Esophagus squamous epithelium (tissue), 5 donors: ENCODE measurements around the gene PRELP. TPM values are rescaled to one million over a fixed set of nuclear protein-coding genes. Genes with fewer than 3 reads are reported as not detected.
A peak's percentile ranks its signal among the peaks of the same experiment; 100 is the strongest.

Experiments
- DNase-seq: peaks from one replicate; lab custom pipeline; 2025; lab: John Stamatoyannopoulos, UW
- H3K27ac ChIP-seq, 4 donors: fragments of 200-600 bp; sonication (generic); one replicate each; pipeline ENCODE4 v1.5.1; 2016 to 2019; ENCODE audit warnings: mild to moderate bottlenecking in 1 of 4
- H3K27me3 ChIP-seq, 4 donors: fragments of 200-600 bp; sonication (generic); 1 replicate in 3 of 4; 2 replicates in 1 of 4; pipeline versions ENCODE4 v1.5.1 to v1.6.0; 2017 to 2021; ENCODE audit warnings: antibody characterized with exemption in 1 of 4
- H3K36me3 ChIP-seq, 3 donors: fragments of 200-600 bp; sonication (generic); one replicate each; pipeline ENCODE4 v1.5.1; 2016 to 2019
- H3K4me1 ChIP-seq, 3 donors: fragments of 200-600 bp; sonication (generic); one replicate each; pipeline ENCODE4 v1.5.1; 2017 to 2019
- H3K4me3 ChIP-seq, 4 donors: fragments of 200-600 bp; sonication (generic); 1 replicate in 3 of 4; 2 replicates in 1 of 4; pipeline ENCODE4 v1.5.1; 2016 to 2019; ENCODE audit warnings: mild to moderate bottlenecking in 2 of 4, moderate library complexity in 1 of 4
- H3K9me3 ChIP-seq, 3 donors: fragments of 200-600 bp; sonication (generic); one replicate each; pipeline ENCODE4 v1.5.1; 2016 to 2019
- POLR2A ChIP-seq, 4 donors: fragments of 450-650 bp; IDR thresholded peaks; one replicate each; pipeline ENCODE4 v1.6.1; 2017; ENCODE audit warnings: antibody characterized with exemption in 4 of 4, mild to moderate bottlenecking in 4 of 4, moderate library complexity in 3 of 4
- WGBS, 2 donors: methylation state at CpG; one replicate each; pipeline ENCODE4 v1.1.5; 2018; 5-methylcytosine and 5-hydroxymethylcytosine counted together
- intact Hi-C: fragments of 100-400 bp; cut with DNase I; formaldehyde crosslinking; loops from one replicate; pipeline ENCODE4 v1.15.0; 2022
- total RNA-seq, 4 donors: library from RNA; depleted of rRNA; stranded (reverse); fragments of >200 nt; gene quantifications; one replicate each; pipeline ENCODE4 v1.1.0, GENCODE V29; 2016
- TF ChIP-seq, protein P1 (sequence below), 6 experiments: fragments of 450-650 bp in 4 of 6; fragments of 200-600 bp in 2 of 6; sonication (generic) in 2 of 6; IDR thresholded peaks; one replicate each; pipeline ENCODE4 v1.5.1; 2016 to 2019; ENCODE audit warnings: antibody characterized with exemption in 6 of 6, mild to moderate bottlenecking in 4 of 6, moderate library complexity in 4 of 6
- donor health status: DM: yes; HTN: yes; CAD: no.

The PRELP gene
- total RNA-seq, 4 donors from 2014 or later, result 2.2 to 71.0 (median 9.1) TPM

DNA sequence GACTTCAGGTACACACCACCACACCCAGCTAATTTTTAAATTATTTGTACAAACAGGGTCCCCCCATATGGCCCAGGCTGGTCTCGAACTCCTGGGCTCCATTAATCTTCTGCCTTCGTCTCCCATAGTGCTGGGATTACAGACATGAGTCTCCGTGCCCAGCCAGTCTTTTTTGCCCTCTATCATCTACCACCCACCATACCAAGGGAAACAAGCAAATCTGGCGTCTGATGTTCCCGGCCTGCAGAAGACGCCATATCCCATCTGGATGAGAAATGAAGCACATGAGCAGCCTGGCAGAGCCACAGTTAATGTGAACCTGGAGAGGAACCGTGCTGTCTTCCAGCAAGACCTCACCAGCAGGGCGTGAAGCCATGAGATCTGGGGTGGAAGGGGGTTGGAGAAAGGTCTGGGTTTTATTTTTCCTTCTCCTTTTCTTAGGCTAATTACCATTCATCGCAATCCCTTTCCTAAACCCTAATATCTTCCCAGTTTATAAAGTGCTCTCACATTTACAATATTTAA, 1.8 kb upstream of the PRELP start:
- no peak for DNase-seq
- TF ChIP-seq, protein P1, sequence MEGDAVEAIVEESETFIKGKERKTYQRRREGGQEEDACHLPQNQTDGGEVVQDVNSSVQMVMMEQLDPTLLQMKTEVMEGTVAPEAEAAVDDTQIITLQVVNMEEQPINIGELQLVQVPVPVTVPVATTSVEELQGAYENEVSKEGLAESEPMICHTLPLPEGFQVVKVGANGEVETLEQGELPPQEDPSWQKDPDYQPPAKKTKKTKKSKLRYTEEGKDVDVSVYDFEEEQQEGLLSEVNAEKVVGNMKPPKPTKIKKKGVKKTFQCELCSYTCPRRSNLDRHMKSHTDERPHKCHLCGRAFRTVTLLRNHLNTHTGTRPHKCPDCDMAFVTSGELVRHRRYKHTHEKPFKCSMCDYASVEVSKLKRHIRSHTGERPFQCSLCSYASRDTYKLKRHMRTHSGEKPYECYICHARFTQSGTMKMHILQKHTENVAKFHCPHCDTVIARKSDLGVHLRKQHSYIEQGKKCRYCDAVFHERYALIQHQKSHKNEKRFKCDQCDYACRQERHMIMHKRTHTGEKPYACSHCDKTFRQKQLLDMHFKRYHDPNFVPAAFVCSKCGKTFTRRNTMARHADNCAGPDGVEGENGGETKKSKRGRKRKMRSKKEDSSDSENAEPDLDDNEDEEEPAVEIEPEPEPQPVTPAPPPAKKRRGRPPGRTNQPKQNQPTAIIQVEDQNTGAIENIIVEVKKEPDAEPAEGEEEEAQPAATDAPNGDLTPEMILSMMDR (IDR thresholded peaks at IDR 0.05), result no peak
- no peak for TF ChIP-seq POLR2A (IDR thresholded peaks at IDR 0.05)
- Histone ChIP-seq H3K9me3 (no peaks in the 10 kb centered on the region), H3K36me3 (no peaks in the 10 kb centered on the region), H3K27me3 (peaks cover 0 to 20% (median 0%) of the 10 kb centered on the region in 4 donors), H3K27ac (peak overlapping the region in 2 of 4 donors; percentile 88), H3K4me1 (peaks cover 0 to 14% (median 3%) of the 10 kb centered on the region in 3 donors), H3K4me3 (no peak overlapping the region)
- intact Hi-C loops, result no loop called here
- 71 to 79% methylated on average over 9 of the region's 9 CpGs for WGBS, 2 donors

GRCh38 chr1:203476216-203476814, 709 bp downstream of the PRELP start:
- TF ChIP-seq, protein P1 (IDR thresholded peaks at IDR 0.05), result no peak
- no peak for TF ChIP-seq POLR2A (IDR thresholded peaks at IDR 0.05)
- intact Hi-C loops, result no loop called here

DNA sequence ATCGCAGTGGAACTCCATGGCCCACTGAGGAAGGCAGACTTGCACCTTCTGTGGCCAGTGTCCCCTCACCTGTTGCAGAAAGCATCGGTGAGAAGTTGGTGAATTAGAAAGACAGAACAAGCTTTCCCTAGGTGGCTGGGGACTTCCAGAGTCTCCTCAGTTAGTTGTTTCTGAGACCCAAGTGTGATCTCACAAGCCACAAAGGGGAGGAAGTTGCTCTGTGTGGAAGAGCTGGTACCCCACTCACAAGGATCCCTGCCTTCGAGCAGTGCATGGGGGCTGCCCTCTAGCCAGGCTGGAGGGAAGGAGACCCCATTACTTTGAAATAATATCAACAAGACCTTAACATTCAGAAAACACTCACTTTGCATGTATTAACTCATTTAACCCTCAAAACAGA, 2.1 kb downstream of the PRELP start:
- no peak for DNase-seq
- Histone ChIP-seq H3K27me3 (peaks cover 0 to 17% (median 0%) of the 10 kb centered on the region in 4 donors), H3K4me1 (peaks cover 8 to 39% (median 16%) of the 10 kb centered on the region in 3 donors), H3K9me3 (no peaks in the 10 kb centered on the region), H3K27ac (peak overlapping the region; percentile 67 to 92 (median 88)), H3K4me3 (peak overlapping the region; percentile 16 to 67 (median 44)), H3K36me3 (no peaks in the 10 kb centered on the region)
- 73 to 84% methylated on average over 3 of the region's 3 CpGs for WGBS, 2 donors
- intact Hi-C loops, result no loop called here
- TF ChIP-seq POLR2A (IDR thresholded peaks at IDR 0.05), result no peak
- TF ChIP-seq, protein P1 (IDR thresholded peaks at IDR 0.05), result no peak

More at GRCh38 chr1:203476216-203476814, 709 bp downstream of the PRELP start:
- 61 to 64% methylated on average over 9 of the region's 9 CpGs for WGBS, 2 donors
- H3K27ac ChIP-seq, result peak overlapping the region; percentile 67 to 92 (median 88)
- H3K9me3 ChIP-seq, result no peaks in the 10 kb centered on the region
- peaks cover 8 to 31% (median 10%) of the 10 kb centered on the region in 3 donors for H3K4me1 ChIP-seq
- H3K36me3 ChIP-seq, result no peaks in the 10 kb centered on the region
- peaks cover 0 to 20% (median 0%) of the 10 kb centered on the region in 4 donors for H3K27me3 ChIP-seq
- no peak for DNase-seq
- peak overlapping the region; percentile 16 to 67 (median 44) for H3K4me3 ChIP-seq

DNA sequence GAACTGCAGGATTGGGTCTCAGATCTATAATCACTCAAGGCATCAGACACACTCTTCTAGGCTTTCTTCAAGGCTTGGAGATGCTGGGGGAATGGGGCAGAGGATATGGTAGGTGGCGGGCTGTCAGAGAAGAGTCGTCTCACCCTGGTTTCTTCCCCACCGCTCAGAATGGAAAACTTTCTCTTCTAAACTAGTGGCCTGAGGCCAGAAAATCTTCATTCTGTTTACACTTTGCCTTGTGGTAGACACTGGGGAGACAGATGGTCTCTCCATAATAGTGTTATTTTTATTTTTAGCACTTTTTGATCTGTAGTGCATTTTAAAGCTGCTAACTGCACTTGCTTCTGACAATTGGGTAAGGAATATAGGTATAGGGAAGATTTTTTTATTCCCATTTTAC, 2.6 kb downstream of the PRELP start:
- Histone ChIP-seq H3K36me3 (no peaks in the 10 kb centered on the region), H3K27ac (peak overlapping the region; percentile 67 to 92 (median 88)), H3K4me3 (peak overlapping the region; percentile 16 to 67 (median 44)), H3K27me3 (peaks cover 0 to 17% (median 0%) of the 10 kb centered on the region in 4 donors), H3K9me3 (no peaks in the 10 kb centered on the region), H3K4me1 (peaks cover 8 to 43% (median 16%) of the 10 kb centered on the region in 3 donors)
- TF ChIP-seq, protein P1 (IDR thresholded peaks at IDR 0.05), result no peak
- DNase-seq, result no peak
- intact Hi-C loops, result no loop called here
- 65 to 72% methylated on average over 3 of the region's 3 CpGs for WGBS, 2 donors

GRCh38 chr1:203478986-203479385, 3.4 kb downstream of the PRELP start:
- intact Hi-C loops, result no loop called here
- WGBS, 2 donors, result 71 to 96% methylated on average over 4 to 5 of the region's 5 CpGs
- DNase-seq, result no peak

More at GRCh38 chr1:203478986-203479385, 3.4 kb downstream of the PRELP start:
- peaks cover 0 to 6% (median 0%) of the 10 kb centered on the region in 3 donors for H3K36me3 ChIP-seq
- peaks cover 0 to 17% (median 0%) of the 10 kb centered on the region in 4 donors for H3K27me3 ChIP-seq
- TF ChIP-seq, protein P1 (IDR thresholded peaks at IDR 0.05), result no peak
- TF ChIP-seq POLR2A (IDR thresholded peaks at IDR 0.05), result no peak
- H3K27ac ChIP-seq, result peak overlapping the region; percentile 67 to 92 (median 88)
- peak overlapping the region; percentile 4 to 67 (median 44) for H3K4me3 ChIP-seq
- H3K4me1 ChIP-seq, result peaks cover 8 to 51% (median 16%) of the 10 kb centered on the region in 3 donors
- no peaks in the 10 kb centered on the region for H3K9me3 ChIP-seq
